Renal cortex interstitium (tissue), 11 donors: ENCODE results near the gene FAM50A. TPM values are rescaled to one million over a fixed set of nuclear protein-coding genes. Genes with fewer than 3 reads are reported as not detected.

Experiments used
- DNase-seq, 11 donors: peaks; one replicate each; pipeline ENCODE4 v3.0.0-alpha.2; 2013; ENCODE audit warnings: low read depth in 9 of 11, low spot score in 4 of 11; ENCODE audit errors: extremely low read depth in 1 of 11
- polyA plus RNA-seq, 3 donors: library from polyadenylated mRNA; unstranded; fragments of 120-200 nt; gene quantifications; one replicate each; pipeline ENCODE4 v1.2.1, GENCODE V29; 2013; ENCODE audit not compliant: insufficient read length in 3 of 3

Gene FAM50A
- polyA plus RNA-seq, 3 donors: 47.3 to 60.2 (median 54.6) TPM

- no peak for DNase-seq
These were observed 40.1 kb upstream of the FAM50A start for GRCh38 chrX:154403858-154404257.

- DNase-seq: no peak
These were observed 39.2 kb upstream of the FAM50A start for GRCh38 chrX:154404625-154405192.

GRCh38 chrX:154408659-154409221, 35.2 kb upstream of the FAM50A start:
- no peak for DNase-seq

- DNase-seq: no peak
These were observed 34.6 kb upstream of the FAM50A start, which contains the start of gene DNASE1L1 for GRCh38 chrX:154409222-154409871. Gene DNASE1L1 (minus strand): TSS chrX:154409254. CDS start chrX:154405568, 3,686 bp downstream.

DNA sequence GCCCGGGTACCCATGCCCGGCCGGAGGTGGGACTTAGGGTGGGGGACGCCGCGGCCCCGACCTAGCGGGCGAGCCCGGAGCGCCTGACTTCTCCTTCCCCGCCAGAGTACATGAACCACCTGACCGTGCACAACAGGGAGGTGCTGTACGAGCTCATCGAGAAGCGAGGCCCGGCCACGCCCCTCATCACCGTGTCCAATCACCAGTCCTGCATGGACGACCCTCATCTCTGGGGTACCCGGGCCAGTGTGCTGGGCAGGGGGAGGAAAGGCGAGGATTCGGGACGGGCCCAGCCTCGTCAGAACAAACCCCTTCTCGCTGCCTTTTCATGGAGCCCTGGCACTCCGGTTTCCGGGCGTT, 32.0 kb upstream of the FAM50A start:
- peak in 1 of 11 donors; percentile 49 for DNase-seq

GRCh38 chrX:154412468-154412867, 31.5 kb upstream of the FAM50A start:
- no peak for DNase-seq

DNA sequence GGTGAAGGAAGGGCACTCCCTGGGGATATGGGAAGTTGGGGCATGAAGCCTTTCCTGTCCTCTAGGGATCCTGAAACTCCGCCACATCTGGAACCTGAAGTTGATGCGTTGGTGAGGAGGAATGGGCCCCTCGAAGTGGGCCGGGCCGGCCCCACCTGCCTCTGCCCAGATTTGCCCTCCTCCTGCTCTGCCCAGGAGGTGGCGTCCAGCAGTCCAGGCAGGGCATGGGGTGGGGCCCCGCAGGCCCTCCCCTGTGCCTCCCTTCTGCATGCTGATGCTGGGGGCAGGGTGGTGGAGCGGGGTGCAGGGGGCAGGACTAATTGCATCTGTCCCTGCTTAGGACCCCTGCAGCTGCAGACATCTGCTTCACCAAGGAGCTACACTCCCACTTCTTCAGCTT, 30.8 kb upstream of the FAM50A start:
- DNase-seq: no peak

- DNase-seq: no peak
These were observed 26.8 kb upstream of the FAM50A start for GRCh38 chrX:154417157-154417556.

GRCh38 chrX:154419189-154419588, 24.8 kb upstream of the FAM50A start:
- no peak for DNase-seq

GRCh38 chrX:154419688-154420401, 24.1 kb upstream of the FAM50A start:
- DNase-seq: no peak

DNA sequence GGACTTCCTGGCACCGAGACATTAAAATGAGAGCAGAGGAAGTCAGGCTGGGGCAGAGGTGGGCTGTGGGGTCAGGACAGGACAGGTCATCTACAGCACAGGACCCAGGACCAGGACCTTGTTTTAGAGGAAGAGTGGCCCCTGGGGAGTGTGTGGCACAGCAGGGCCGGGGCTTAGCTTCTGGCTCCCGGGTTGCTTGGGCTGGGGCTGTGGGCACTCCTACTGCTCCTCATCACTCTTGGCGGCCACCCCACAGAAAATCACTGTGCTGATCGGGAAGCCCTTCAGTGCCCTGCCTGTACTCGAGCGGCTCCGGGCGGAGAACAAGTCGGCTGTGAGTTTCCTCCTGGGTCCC, 23.6 kb upstream of the FAM50A start:
- DNase-seq: no peak

- no peak for DNase-seq
These were observed 16.8 kb upstream of the FAM50A start for GRCh38 chrX:154426916-154427770.

- peak in 9 of 11 donors; percentile 55 to 90 (median 81) for DNase-seq
These were observed 15.5 kb upstream of the FAM50A start, which contains the start of gene ATP6AP1 for GRCh38 chrX:154428176-154429171. Gene ATP6AP1 (plus strand): TSS chrX:154428677. CDS start chrX:154428693, 16 bp downstream.

- no peak for DNase-seq
These were observed 14.2 kb upstream of the FAM50A start for GRCh38 chrX:154429711-154430110.

DNA sequence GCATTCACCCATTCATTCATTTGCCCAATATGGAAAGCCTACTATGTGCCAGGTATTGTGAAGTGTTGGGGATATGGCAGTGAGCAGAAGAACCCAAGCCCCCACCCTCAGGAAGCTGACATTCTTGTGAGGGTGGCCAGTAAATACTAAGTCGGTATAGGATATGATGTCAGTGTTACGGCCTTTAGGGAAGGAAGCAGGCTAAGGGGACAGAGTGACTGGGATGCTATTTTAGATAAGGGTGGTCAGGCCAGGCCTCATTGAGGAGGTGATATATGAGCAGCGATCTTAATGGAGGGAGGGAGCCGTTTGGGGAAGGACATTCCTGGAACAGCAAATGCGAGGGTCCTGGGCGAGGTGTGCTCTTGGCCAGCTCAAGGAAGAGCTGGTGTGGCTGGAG, 13.5 kb upstream of the FAM50A start:
- DNase-seq: no peak

- DNase-seq: no peak
These were observed 13.0 kb upstream of the FAM50A start for GRCh38 chrX:154430916-154431315.

GRCh38 chrX:154431341-154431740, 12.6 kb upstream of the FAM50A start:
- DNase-seq: no peak

DNA sequence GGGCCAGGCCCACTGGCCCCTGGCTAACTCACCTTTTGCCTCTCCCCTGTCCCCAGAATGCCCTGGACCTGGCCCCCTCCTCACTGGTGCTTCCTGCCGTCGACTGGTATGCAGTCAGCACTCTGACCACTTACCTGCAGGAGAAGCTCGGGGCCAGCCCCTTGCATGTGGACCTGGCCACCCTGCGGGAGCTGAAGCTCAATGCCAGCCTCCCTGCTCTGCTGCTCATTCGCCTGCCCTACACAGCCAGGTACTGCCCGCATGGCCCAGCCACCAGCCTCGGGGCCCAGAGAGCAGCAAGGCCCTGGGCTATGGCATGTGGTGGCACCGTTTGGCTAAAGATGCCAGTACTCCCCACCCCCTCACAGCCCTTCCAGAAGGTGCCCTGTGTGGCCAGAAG, 11.7 kb upstream of the FAM50A start:
- DNase-seq: no peak
